ENCODE results near the gene KRT16. TPM values are rescaled to one million over a fixed set of nuclear protein-coding genes. Genes with fewer than 3 reads are reported as not detected.
"Not testable (repeated sequence)": the region's sequence is repeated elsewhere in the genome, so short reads cannot be mapped to it uniquely, and the experiment has no call there.

KRT16 gene
- total and polyA plus RNA-seq, 10 of the 15 experiments (the other 5 are each of a cell fraction or from before 2014, with no cell fraction given), result 0.07 TPM; not detected in 9

DNA sequence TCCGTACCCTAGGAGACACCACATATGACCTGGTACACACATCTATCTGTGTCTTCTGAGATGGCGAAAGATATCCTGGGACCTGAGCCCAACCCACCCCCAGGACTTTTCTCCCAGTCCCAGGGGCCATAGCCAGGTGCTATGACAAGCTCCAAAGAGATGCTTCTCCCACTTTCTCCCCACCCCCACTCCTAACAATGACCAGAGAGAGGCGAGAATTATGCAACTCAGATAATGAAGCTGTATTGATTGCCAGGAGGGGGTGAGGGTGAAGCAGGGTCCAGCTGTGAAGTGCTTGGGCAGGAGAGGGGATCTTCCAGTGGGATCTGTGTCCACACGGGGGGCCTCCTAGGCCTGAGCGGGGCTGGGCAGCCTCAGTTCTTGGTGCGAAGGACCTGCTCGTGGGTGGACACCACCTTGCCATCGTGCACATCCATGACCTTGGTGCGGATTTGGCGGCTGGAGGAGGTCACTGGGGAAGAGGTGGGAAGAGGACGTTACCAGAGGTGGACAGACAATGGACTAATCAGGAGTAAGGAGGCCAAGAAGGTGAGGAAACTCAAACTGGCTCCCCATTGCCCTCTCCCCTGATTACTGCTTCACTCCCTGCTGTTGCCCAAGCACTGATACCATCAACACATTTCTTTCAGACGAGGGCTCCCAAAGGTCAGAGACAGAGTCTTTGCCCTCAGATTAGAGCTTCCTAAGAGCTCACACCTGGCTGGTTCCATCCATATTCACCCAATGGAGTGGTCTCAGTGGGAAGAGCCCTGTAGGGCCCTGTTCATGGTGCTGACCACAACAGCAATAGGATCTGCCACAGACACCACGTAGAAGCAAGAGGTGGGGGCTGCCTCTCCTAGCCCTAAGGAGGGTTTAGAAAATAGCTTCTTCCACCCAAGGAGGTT, 30.3 kb downstream of the KRT16 start:
- H3K27me3 ChIP-seq (replicated peaks in 1 of 2; ENCODE audit: control insufficient read depth in 2 of 2, insufficient read depth in 2 of 2, low read length in 1 of 2); H3K36me3 ChIP-seq (ENCODE audit: control insufficient read depth in 2 of 2, insufficient read depth in 2 of 2, low read length in 1 of 2); FAIRE-seq; H3K79me2 ChIP-seq (ENCODE audit: control insufficient read depth, insufficient read depth, low read length); H3K4me1 ChIP-seq (ENCODE audit: control insufficient read depth, insufficient read depth, low read length); ATAC-seq; H3K4me2 ChIP-seq (ENCODE audit: control insufficient read depth, insufficient read depth); SMC1A ChIA-PET (ENCODE audit: uncharacterized antibody, unreplicated experiment); H3K4me3 ChIP-seq; H3K9me3 ChIP-seq (replicated peaks; ENCODE audit: control insufficient read depth, insufficient read depth, low read length); H4K20me1 ChIP-seq (ENCODE audit: control insufficient read depth, insufficient read depth); H3K9ac ChIP-seq (ENCODE audit: control insufficient read depth, insufficient read depth, low read length); DNase-seq (ENCODE audit: low read depth, low spot score); POLR2A ChIA-PET; in situ Hi-C loops (cut with MboI); BruUV-seq (replicated peaks); intact Hi-C loops (cut with micrococcal nuclease; ENCODE audit: unreplicated experiment); RAD21 ChIA-PET (ENCODE audit: unreplicated experiment); H2AFZ ChIP-seq (ENCODE audit: control insufficient read depth, low read depth, low read length); H3K27ac ChIP-seq (ENCODE audit: control insufficient read depth, insufficient read depth): not testable (repeated sequence)
- CTCF ChIA-PET, result interaction anchor here (1.1 kb wide), 1 partner anchor 67 kb away, joined by 3 read pairs; no protein-coding TSS in a partner anchor
- 23% methylated on average over 10 of the region's 13 CpGs for WGBS (ENCODE audit: insufficient coverage, insufficient replicate concordance, low lambda C conversion rate, missing lambda C conversion rate)

DNA sequence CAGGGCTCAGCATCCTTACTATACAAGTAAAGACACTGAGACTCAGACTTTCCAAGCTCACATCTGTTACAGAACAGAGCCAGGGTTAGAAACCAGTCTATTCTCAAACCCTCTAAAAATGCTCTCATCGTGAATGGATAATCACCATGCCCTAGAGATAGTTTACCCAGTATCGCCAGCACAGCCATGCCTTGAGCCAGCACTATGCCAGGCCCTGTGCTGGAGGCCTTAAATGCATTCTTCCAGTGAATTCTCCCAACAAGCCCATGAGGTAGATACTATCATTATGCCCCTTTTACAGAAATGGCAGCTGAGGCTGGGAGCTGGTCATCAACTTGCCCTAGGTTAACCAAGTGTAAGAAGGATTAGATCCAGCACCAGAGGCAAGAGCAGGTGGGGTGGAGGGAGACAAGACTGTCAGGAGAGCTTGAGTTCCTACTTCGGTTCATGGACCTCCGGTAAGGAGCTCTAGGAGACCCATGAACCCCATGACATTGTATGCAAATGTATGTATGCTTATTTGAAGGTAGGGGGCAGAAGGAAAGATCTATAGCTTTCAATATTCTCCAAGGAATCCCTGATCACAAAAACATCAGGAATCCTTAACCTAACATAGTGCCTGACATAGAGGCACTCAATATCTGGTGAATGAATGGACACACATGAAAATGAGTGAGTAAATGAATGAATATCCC, 31.1 kb downstream of the KRT16 start:
- ATAC-seq (no peak), FAIRE-seq (no peak), DNase-seq (ENCODE audit: low read depth, low spot score) (no peak)
- ChIA-PET POLR2A (no interaction called here), SMC1A (ENCODE audit: uncharacterized antibody, unreplicated experiment) (interaction anchor here (0.9 kb wide), 1 partner anchor 81 kb away, joined by 3 read pairs; no protein-coding TSS in a partner anchor), RAD21 (ENCODE audit: unreplicated experiment) (no interaction called here), CTCF (interaction anchor here (0.7 to 1.1 kb wide), 4 partner anchors 27 to 97 kb away, joined by 3 read pairs; no protein-coding TSS in a partner anchor)
- Histone ChIP-seq H2AFZ (ENCODE audit: control insufficient read depth, low read depth, low read length) (no peak overlapping the region), H4K20me1 (ENCODE audit: control insufficient read depth, insufficient read depth) (no peaks in the 10 kb centered on the region), H3K9me3 (replicated peaks; ENCODE audit: control insufficient read depth, insufficient read depth, low read length) (no peaks in the 10 kb centered on the region), H3K27me3 (replicated peaks in 1 of 2; ENCODE audit: control insufficient read depth in 2 of 2, insufficient read depth in 2 of 2, low read length in 1 of 2) (no peaks in the 10 kb centered on the region; a peak in 2 of 4 replicates), H3K9ac (ENCODE audit: control insufficient read depth, insufficient read depth, low read length) (no peak overlapping the region), H3K27ac (ENCODE audit: control insufficient read depth, insufficient read depth) (no peak overlapping the region), H3K4me1 (ENCODE audit: control insufficient read depth, insufficient read depth, low read length) (no peaks in the 10 kb centered on the region), H3K36me3 (ENCODE audit: control insufficient read depth in 2 of 2, insufficient read depth in 2 of 2, low read length in 1 of 2) (no peaks in the 10 kb centered on the region), H3K4me3 (no peak overlapping the region), H3K79me2 (ENCODE audit: control insufficient read depth, insufficient read depth, low read length) (no peaks in the 10 kb centered on the region), H3K4me2 (ENCODE audit: control insufficient read depth, insufficient read depth) (no peak overlapping the region)
- in situ Hi-C loops (cut with MboI) (no loop called here), intact Hi-C loops (cut with micrococcal nuclease; ENCODE audit: unreplicated experiment) (no loop called here)
- 20% methylated on average over 4 of the region's 4 CpGs for whole genome bisulfite sequencing (ENCODE audit: insufficient coverage, insufficient replicate concordance, low lambda C conversion rate, missing lambda C conversion rate)
- BruUV-seq (replicated peaks), result no TSS peak
- no peak for TF ChIP-seq YBX1 (IDR thresholded peaks at IDR 0.05)
- no peak for TF ChIP-seq HDAC6 (IDR thresholded peaks at IDR 0.05; ENCODE audit: unreplicated experiment)
- TF ChIP-seq, protein P1, sequence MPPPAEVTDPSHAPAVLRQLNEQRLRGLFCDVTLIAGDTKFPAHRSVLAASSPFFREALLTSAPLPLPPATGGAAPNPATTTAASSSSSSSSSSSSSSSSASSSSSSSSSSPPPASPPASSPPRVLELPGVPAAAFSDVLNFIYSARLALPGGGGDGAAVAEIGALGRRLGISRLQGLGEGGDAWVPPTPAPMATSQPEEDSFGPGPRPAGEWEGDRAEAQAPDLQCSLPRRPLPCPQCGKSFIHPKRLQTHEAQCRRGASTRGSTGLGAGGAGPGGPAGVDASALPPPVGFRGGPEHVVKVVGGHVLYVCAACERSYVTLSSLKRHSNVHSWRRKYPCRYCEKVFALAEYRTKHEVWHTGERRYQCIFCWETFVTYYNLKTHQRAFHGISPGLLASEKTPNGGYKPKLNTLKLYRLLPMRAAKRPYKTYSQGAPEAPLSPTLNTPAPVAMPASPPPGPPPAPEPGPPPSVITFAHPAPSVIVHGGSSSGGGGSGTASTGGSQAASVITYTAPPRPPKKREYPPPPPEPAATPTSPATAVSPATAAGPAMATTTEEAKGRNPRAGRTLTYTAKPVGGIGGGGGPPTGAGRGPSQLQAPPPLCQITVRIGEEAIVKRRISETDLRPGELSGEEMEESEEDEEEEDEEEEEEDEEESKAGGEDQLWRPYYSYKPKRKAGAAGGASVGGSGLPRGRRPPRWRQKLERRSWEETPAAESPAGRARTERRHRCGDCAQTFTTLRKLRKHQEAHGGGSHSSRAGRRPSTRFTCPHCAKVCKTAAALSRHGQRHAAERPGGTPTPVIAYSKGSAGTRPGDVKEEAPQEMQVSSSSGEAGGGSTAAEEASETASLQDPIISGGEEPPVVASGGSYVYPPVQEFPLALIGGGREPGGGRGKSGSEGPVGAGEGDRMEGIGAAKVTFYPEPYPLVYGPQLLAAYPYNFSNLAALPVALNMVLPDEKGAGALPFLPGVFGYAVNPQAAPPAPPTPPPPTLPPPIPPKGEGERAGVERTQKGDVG (CRISPR knock-in tag; IDR thresholded peaks at IDR 0.05), result no peak
- TF ChIP-seq, protein P2, sequence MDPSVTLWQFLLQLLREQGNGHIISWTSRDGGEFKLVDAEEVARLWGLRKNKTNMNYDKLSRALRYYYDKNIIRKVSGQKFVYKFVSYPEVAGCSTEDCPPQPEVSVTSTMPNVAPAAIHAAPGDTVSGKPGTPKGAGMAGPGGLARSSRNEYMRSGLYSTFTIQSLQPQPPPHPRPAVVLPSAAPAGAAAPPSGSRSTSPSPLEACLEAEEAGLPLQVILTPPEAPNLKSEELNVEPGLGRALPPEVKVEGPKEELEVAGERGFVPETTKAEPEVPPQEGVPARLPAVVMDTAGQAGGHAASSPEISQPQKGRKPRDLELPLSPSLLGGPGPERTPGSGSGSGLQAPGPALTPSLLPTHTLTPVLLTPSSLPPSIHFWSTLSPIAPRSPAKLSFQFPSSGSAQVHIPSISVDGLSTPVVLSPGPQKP (IDR thresholded peaks at IDR 0.05; ENCODE audit: low read depth, low read length), result no peak
- TF ChIP-seq PML (IDR thresholded peaks at IDR 0.05; ENCODE audit: low read length), result no peak
- TF ChIP-seq, protein P3, sequence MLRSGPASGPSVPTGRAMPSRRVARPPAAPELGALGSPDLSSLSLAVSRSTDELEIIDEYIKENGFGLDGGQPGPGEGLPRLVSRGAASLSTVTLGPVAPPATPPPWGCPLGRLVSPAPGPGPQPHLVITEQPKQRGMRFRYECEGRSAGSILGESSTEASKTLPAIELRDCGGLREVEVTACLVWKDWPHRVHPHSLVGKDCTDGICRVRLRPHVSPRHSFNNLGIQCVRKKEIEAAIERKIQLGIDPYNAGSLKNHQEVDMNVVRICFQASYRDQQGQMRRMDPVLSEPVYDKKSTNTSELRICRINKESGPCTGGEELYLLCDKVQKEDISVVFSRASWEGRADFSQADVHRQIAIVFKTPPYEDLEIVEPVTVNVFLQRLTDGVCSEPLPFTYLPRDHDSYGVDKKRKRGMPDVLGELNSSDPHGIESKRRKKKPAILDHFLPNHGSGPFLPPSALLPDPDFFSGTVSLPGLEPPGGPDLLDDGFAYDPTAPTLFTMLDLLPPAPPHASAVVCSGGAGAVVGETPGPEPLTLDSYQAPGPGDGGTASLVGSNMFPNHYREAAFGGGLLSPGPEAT (IDR thresholded peaks at IDR 0.05; ENCODE audit: low read depth), result no peak
- no peak for TF ChIP-seq NR2F1 (conservative IDR thresholded peaks at IDR 0.05)
